ENCODE results near the gene ASPSCR1. TPM values are rescaled to one million over a fixed set of nuclear protein-coding genes. Genes with fewer than 3 reads are reported as not detected.

ASPSCR1 gene
- total and polyA plus RNA-seq, 2 of the 4 experiments (the other 2 are of a cell fraction): 7.2 to 17.2 TPM

DNA sequence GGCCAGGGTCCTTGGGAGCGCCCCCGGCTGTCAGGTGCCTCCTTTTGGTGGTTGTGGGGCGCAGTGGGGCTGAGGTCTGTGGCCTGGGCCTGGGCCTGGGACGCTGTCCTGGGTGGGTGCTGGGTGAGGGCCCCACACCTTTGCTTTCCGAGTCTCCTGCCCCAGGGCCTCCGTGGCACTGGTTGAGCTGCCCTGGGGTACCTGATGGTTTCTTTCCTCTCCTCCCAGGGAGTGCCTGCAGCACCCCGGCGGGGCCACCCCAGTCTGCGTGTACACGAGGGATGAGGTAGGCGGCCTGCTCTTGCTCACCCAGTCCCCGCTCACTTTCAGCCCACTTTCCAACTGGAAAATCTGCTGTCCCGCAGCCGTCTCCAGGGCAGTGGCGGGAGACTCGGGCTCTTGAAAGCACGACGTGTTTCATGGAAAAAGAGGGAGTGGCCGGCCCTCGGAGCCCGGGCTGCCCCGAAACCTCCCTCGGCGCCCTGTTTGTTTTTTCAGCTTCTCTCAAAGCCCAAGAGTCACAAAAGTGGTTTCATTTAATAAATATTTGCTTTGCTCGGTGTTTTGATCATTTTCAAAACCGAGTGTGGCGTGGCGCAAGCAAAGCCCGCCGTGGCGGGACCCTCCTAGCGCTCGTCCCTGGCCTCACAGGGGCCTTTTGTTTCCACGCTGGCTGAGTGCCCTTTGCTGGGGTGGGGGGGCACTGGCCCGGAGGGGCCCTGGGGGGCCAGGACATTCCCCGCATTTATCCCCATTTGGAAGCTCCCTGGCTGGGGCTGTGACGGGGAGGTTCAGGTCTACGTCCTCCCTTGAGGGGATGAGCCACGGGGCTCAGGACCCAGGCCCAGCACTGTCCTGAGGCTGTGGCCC is 17.4 kb downstream of the ASPSCR1 start (continued):
- TF ChIP-seq BHLHE40 (IDR thresholded peaks at IDR 0.05; ENCODE audit: low read depth, low read length): no peak

DNA sequence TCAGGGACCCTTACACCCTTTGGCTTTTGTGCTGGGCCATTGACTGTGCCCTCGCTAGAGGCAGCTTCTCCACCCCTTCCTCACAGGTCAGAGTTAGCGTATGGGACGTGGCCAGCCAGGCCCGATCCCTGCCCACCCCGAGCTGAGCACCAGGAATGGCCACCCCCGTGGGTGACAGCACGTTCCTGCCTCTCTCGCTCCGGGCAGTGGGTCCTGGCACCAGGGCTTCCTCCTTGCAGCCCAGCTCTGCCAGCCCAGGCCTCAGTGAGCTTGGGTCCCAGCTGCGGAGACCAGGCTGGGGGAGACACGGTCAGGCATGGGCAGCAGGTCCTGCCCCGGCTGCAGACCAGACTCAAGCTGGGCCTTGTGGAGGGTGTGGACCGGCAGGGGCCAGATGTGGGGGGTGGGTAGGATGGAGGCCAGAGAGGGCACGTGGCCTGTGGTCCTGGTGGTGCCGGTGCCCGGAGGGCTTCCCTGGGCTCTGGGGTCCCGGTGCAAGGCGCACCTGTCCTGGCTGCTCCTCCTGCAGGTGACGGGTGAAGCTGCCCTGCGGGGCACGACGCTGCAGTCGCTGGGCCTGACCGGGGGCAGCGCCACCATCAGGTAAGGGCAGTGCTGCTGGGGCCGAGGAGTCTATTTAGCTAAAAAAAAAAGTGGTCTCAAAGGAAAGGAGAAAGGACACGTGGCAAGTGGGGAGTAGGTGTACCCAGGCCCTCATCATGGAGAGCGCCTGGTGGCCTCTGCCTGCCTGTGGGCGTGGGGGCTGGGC is 18.2 kb downstream of the ASPSCR1 start:
- ATAC-seq (ENCODE audit: low read depth) (no peak), DNase-seq (no peak)
- H3K4me3 ChIP-seq (ENCODE audit: insufficient read depth, low read depth, low read length): no peak overlapping the region
- intact Hi-C loops (cut with micrococcal nuclease): no loop called here
- ChIA-PET POLR2A (ENCODE audit: unreplicated experiment) (interaction anchor here (0.6 kb wide), 1 partner anchor 273 kb away, joined by 3 read pairs; no protein-coding TSS in a partner anchor), CTCF (no interaction called here)
- H2AFZ ChIP-seq (replicated peaks; ENCODE audit: low read length, poor library complexity): no peak overlapping the region
- H2AK9ac ChIP-seq (replicated peaks; ENCODE audit: low read depth, low read length, poor library complexity): peak overlapping the region; percentile 76
- H3K79me1 ChIP-seq (ENCODE audit: low read depth in 1 of 2, low read length in 2 of 2): peaks cover 9 to 21% of the 10 kb centered on the region in 2 experiments; a peak in 3 of 4 replicates
- H2BK120ac ChIP-seq (ENCODE audit: low read depth, low read length): no peak overlapping the region
- TF ChIP-seq BHLHE40 (IDR thresholded peaks at IDR 0.05; ENCODE audit: low read depth, low read length) (no peak), MAZ (IDR thresholded peaks at IDR 0.05; ENCODE audit: borderline replicate concordance, low read depth, low read length) (no peak), MXI1 (IDR thresholded peaks at IDR 0.05; ENCODE audit: borderline replicate concordance, low read depth, low read length) (no peak), CEBPB (IDR thresholded peaks at IDR 0.05; ENCODE audit: low read depth, low read length) (no peak), MAFK (IDR thresholded peaks at IDR 0.05; ENCODE audit: low read depth, low read length) (no peak), POLR2A (IDR thresholded peaks at IDR 0.05; ENCODE audit: low read depth, low read length) (no peak)
- TF ChIP-seq, protein P1, sequence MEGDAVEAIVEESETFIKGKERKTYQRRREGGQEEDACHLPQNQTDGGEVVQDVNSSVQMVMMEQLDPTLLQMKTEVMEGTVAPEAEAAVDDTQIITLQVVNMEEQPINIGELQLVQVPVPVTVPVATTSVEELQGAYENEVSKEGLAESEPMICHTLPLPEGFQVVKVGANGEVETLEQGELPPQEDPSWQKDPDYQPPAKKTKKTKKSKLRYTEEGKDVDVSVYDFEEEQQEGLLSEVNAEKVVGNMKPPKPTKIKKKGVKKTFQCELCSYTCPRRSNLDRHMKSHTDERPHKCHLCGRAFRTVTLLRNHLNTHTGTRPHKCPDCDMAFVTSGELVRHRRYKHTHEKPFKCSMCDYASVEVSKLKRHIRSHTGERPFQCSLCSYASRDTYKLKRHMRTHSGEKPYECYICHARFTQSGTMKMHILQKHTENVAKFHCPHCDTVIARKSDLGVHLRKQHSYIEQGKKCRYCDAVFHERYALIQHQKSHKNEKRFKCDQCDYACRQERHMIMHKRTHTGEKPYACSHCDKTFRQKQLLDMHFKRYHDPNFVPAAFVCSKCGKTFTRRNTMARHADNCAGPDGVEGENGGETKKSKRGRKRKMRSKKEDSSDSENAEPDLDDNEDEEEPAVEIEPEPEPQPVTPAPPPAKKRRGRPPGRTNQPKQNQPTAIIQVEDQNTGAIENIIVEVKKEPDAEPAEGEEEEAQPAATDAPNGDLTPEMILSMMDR (conservative IDR thresholded peaks at IDR 0.05; ENCODE audit: low read depth, low read length): no peak
- no peak overlapping the region for H3K14ac ChIP-seq (replicated peaks; ENCODE audit: low read depth, low read length)
- no peak overlapping the region for H4K8ac ChIP-seq (ENCODE audit: low read depth in 2 of 2, low read length in 2 of 2)
- in situ Hi-C loops (cut with MboI; ENCODE audit: low sequenced_read_pairs): no loop called here
- no peak overlapping the region for H3K18ac ChIP-seq (ENCODE audit: low read depth, low read length)
- no peak overlapping the region for H3K9ac ChIP-seq (ENCODE audit: low read depth, low read length)
- peaks cover 8% of the 10 kb centered on the region; the same call in 1 of the 2 replicates for H3K36me3 ChIP-seq (ENCODE audit: control insufficient read depth, insufficient read depth, low read length)
- H3K27me3 ChIP-seq (ENCODE audit: control insufficient read depth, insufficient read depth, low read length): no peaks in the 10 kb centered on the region
- no peak overlapping the region for H4K5ac ChIP-seq (ENCODE audit: low read depth, low read length)
- H3K4ac ChIP-seq (ENCODE audit: low read depth, low read length): no peak overlapping the region
- H2AK5ac ChIP-seq (ENCODE audit: low read depth, low read length): no peak overlapping the region
- H2BK20ac ChIP-seq (ENCODE audit: low read depth, low read length): no peak overlapping the region
- peaks cover 13% of the 10 kb centered on the region for H3K4me1 ChIP-seq (ENCODE audit: control insufficient read depth, insufficient read depth, low read length)
- no peak overlapping the region for H2BK15ac ChIP-seq (ENCODE audit: low read depth, low read length)
- no peaks in the 10 kb centered on the region for H3K9me3 ChIP-seq (ENCODE audit: control insufficient read depth, insufficient read depth, low read length)
- H2BK5ac ChIP-seq (ENCODE audit: low read depth, low read length, poor library complexity, severe bottlenecking): no peak overlapping the region
- no peak overlapping the region for H3K23ac ChIP-seq (ENCODE audit: low read depth, low read length)
- BruUV-seq (replicated peaks): no TSS peak
- no peak overlapping the region for H3K4me2 ChIP-seq (ENCODE audit: low read depth, low read length)
- H3K27ac ChIP-seq (ENCODE audit: insufficient read depth, low read length): no peak overlapping the region
- H3K9me1 ChIP-seq (ENCODE audit: insufficient read depth, low read length): no peaks in the 10 kb centered on the region
- H3K56ac ChIP-seq (ENCODE audit: extremely low read depth, insufficient read depth, low read length): no peak overlapping the region
- peaks cover 6% of the 10 kb centered on the region for H4K20me1 ChIP-seq (ENCODE audit: insufficient read depth, low read length)
- WGBS, 2 experiments (ENCODE audit: extremely low coverage in 2 of 2, insufficient read length in 1 of 2): 94% methylated on average over 9 of the region's 29 CpGs; no CpG with 5 or more reads in 1 of the 2 experiments
- no peak overlapping the region for H4K91ac ChIP-seq (ENCODE audit: insufficient read depth, low read depth, low read length)
- dilution Hi-C loops (cut with HindIII; ENCODE audit: low sequenced_read_pairs, unreplicated experiment): no loop called here
